H9 (cell line): ENCODE results near the gene S1PR5. TPM values are rescaled to one million over a fixed set of nuclear protein-coding genes. Genes with fewer than 3 reads are reported as not detected.

Experiments
- DNase-seq: peaks from one replicate; pipeline ENCODE4 v3.0.0-alpha.2; 2017
- H2AFZ ChIP-seq: one replicate; pipeline ENCODE4 v1.6.1; 2013; ENCODE audit warnings: mild to moderate bottlenecking, low read length, control low read depth, moderate library complexity
- H2AK5ac ChIP-seq: 2 replicates; pipeline ENCODE4 v1.6.1; 2013; ENCODE audit warnings: low read length, control low read depth, mixed read lengths; ENCODE audit not compliant: insufficient read length
- H2BK120ac ChIP-seq: one replicate; pipeline ENCODE4 v1.6.1; 2013; ENCODE audit warnings: low read depth, mild to moderate bottlenecking, low read length, control low read depth, inconsistent platforms; ENCODE audit not compliant: poor library complexity, severe bottlenecking
- H2BK12ac ChIP-seq: 2 replicates; pipeline ENCODE4 v1.6.1; 2013; ENCODE audit warnings: low read length, control low read depth, mixed read lengths, low read depth; ENCODE audit not compliant: insufficient read length
- H2BK15ac ChIP-seq: 2 replicates; pipeline ENCODE4 v1.6.1; 2013; ENCODE audit warnings: low read depth, low read length, control low read depth
- H2BK20ac ChIP-seq: one replicate; pipeline ENCODE4 v1.6.1; 2013; ENCODE audit warnings: low read depth, mild to moderate bottlenecking, low read length, control low read depth, inconsistent platforms; ENCODE audit not compliant: poor library complexity, severe bottlenecking
- H2BK5ac ChIP-seq: 2 replicates; pipeline ENCODE4 v1.6.1; 2013; ENCODE audit warnings: low read length, control low read depth, mixed read lengths; ENCODE audit not compliant: insufficient read length
- H3K14ac ChIP-seq: 2 replicates; pipeline ENCODE4 v1.6.1; 2013; ENCODE audit warnings: low read length, control low read depth; ENCODE audit not compliant: insufficient read depth
- H3K18ac ChIP-seq: 2 replicates; pipeline ENCODE4 v1.6.1; 2013; ENCODE audit warnings: low read depth, mild to moderate bottlenecking, mixed read lengths, low read length, control low read depth; ENCODE audit not compliant: insufficient read length
- H3K23ac ChIP-seq: 2 replicates; pipeline ENCODE4 v1.6.1; 2013; ENCODE audit warnings: low read length, control low read depth, mixed read lengths, low read depth; ENCODE audit not compliant: insufficient read length
- H3K23me2 ChIP-seq: 2 replicates; pipeline ENCODE4 v1.6.1; 2013; ENCODE audit warnings: low read depth, mild to moderate bottlenecking, mixed read lengths, low read length, control low read depth; ENCODE audit not compliant: insufficient read length, poor library complexity, severe bottlenecking
- H3K27ac ChIP-seq: 2 replicates; pipeline ENCODE4 v1.5.1; 2013; ENCODE audit warnings: low read length, control low read depth, mixed read lengths, low read depth; ENCODE audit not compliant: insufficient read length
- H3K27me3 ChIP-seq: 2 replicates; pipeline ENCODE4 v1.6.1; 2013; ENCODE audit warnings: low read length, control low read depth, inconsistent platforms; ENCODE audit not compliant: insufficient read depth
- H3K4ac ChIP-seq: 2 replicates; pipeline ENCODE4 v1.6.1; 2013; ENCODE audit warnings: low read depth, mild to moderate bottlenecking, control low read depth, inconsistent platforms, low read length, moderate library complexity
- H3K4me1 ChIP-seq: 2 replicates; pipeline ENCODE4 v1.6.1; 2013; ENCODE audit warnings: low read length, control low read depth, inconsistent platforms; ENCODE audit not compliant: insufficient read depth
- H3K4me2 ChIP-seq: 2 replicates; pipeline ENCODE4 v1.6.1; 2013; ENCODE audit warnings: low read length, control low read depth, mixed read lengths; ENCODE audit not compliant: insufficient read length, insufficient read depth
- H3K56ac ChIP-seq: 2 replicates; pipeline ENCODE4 v1.6.1; 2013; ENCODE audit warnings: low read depth, mild to moderate bottlenecking, mixed read lengths, low read length, control low read depth; ENCODE audit not compliant: insufficient read length
- H3K79me1 ChIP-seq: 2 replicates; pipeline ENCODE4 v1.6.1; 2013; ENCODE audit warnings: low read depth, mild to moderate bottlenecking, moderate library complexity, low read length, control low read depth, inconsistent platforms; ENCODE audit not compliant: insufficient read depth, poor library complexity, severe bottlenecking
- H3K79me2 ChIP-seq: 2 replicates; pipeline ENCODE4 v1.6.1; 2013; ENCODE audit warnings: low read length, control low read depth, inconsistent platforms; ENCODE audit not compliant: insufficient read depth
- H3K9ac ChIP-seq: 2 replicates; pipeline ENCODE4 v1.6.1; 2013; ENCODE audit warnings: low read length, control low read depth, mixed read lengths; ENCODE audit not compliant: insufficient read length; ENCODE audit errors: extremely low read depth
- H3K9me3 ChIP-seq: one replicate; pipeline ENCODE4 v1.6.1; 2013; ENCODE audit warnings: low read depth, low read length, inconsistent platforms; ENCODE audit not compliant: control insufficient read depth
- H3T11ph ChIP-seq: one replicate; pipeline ENCODE4 v1.6.1; 2013; ENCODE audit warnings: mild to moderate bottlenecking, low read length, control low read depth, inconsistent platforms
- H4K20me1 ChIP-seq: one replicate; pipeline ENCODE4 v1.6.1; 2013; ENCODE audit not compliant: control insufficient read depth, insufficient read length, insufficient read depth
- H4K5ac ChIP-seq: 2 replicates; pipeline ENCODE4 v1.6.1; 2013; ENCODE audit warnings: low read depth, mild to moderate bottlenecking, mixed read lengths, low read length, control low read depth; ENCODE audit not compliant: insufficient read length
- H4K8ac ChIP-seq: replicated peaks from 2 replicates; pipeline ENCODE4 v1.6.1; 2013; ENCODE audit warnings: low read length, control low read depth, mixed read lengths, low read depth; ENCODE audit not compliant: insufficient read length
- H4K91ac ChIP-seq: 2 replicates; pipeline ENCODE4 v1.6.1; 2013; ENCODE audit warnings: low read depth, mild to moderate bottlenecking, moderate library complexity, mixed read lengths, low read length, control low read depth; ENCODE audit not compliant: insufficient read length
- H3K27ac Mint-ChIP-seq, 3 experiments: 2 replicates in 2 of 3; 3 replicates in 1 of 3; pipeline ENCODE4 v1.8.0; 2020 to 2021; ENCODE audit warnings: mixed read lengths in 3 of 3, mild to moderate bottlenecking in 1 of 3, moderate library complexity in 1 of 3
- H3K27me3 Mint-ChIP-seq: 2 replicates; pipeline ENCODE4 v1.8.0; 2021; ENCODE audit warnings: low read depth, mild to moderate bottlenecking, moderate library complexity, mixed read lengths
- H3K36me3 Mint-ChIP-seq, 3 experiments: 2 replicates in 2 of 3; 3 replicates in 1 of 3; pipeline ENCODE4 v1.8.0; 2020 to 2021; ENCODE audit warnings: low read depth in 3 of 3, mixed read lengths in 3 of 3; ENCODE audit not compliant: insufficient read depth in 1 of 3
- H3K4me1 Mint-ChIP-seq, 2 experiments: 2 replicates each; pipeline ENCODE4 v1.8.0; 2020; ENCODE audit warnings: mixed read lengths in 2 of 2
- H3K4me3 Mint-ChIP-seq, 2 experiments: 2 replicates in 1 of 2; 3 replicates in 1 of 2; pipeline ENCODE4 v1.8.0; 2020 to 2021; ENCODE audit warnings: mild to moderate bottlenecking in 2 of 2, mixed read lengths in 2 of 2, moderate library complexity in 1 of 2
- H3K9me3 Mint-ChIP-seq, 2 experiments: 2 replicates in 1 of 2; 3 replicates in 1 of 2; pipeline ENCODE4 v1.8.0; 2020; ENCODE audit warnings: mild to moderate bottlenecking in 2 of 2, mixed read lengths in 2 of 2, moderate library complexity in 1 of 2
- CTCF ChIP-seq: fragments of 200-600 bp; sonication (generic); conservative IDR thresholded peaks from 3 replicates; pipeline ENCODE4 v1.8.0; 2021; ENCODE audit warnings: antibody characterized with exemption, mild to moderate bottlenecking
- WGBS: extraction: QIAGEN DNeasy Blood & Tissue Kit; methylation state at CpG from one replicate; pipeline ENCODE4 v1.1.7; 2013; ENCODE audit warnings: missing lambda C conversion rate, low lambda C conversion rate, mixed read lengths; ENCODE audit not compliant: insufficient read length; ENCODE audit errors: extremely low coverage; 5-methylcytosine and 5-hydroxymethylcytosine counted together
- total RNA-seq: library from RNA; stranded (reverse); gene quantifications from 2 replicates; pipeline ENCODE4 v1.2.1, GENCODE V29; 2021

Gene S1PR5
- total RNA-seq, 1 experiment from 2014 or later: 8.1 TPM

- Histone ChIP-seq H3K79me2 (no peaks in the 10 kb centered on the region), H2BK20ac (no peak overlapping the region), H3K18ac (no peak overlapping the region), H2BK12ac (no peak overlapping the region), H3K9me3 (no peaks in the 10 kb centered on the region), H3K79me1 (no peaks in the 10 kb centered on the region), H3K4me2 (no peak overlapping the region), H3K4ac (no peak overlapping the region), H3K56ac (no peak overlapping the region), H4K91ac (no peak overlapping the region), H4K8ac (no peak overlapping the region), H3K14ac (no peak overlapping the region), H4K20me1 (no peaks in the 10 kb centered on the region), H2BK120ac (no peak overlapping the region), H4K5ac (no peak overlapping the region), H3K23ac (no peak overlapping the region), H3K27me3 (no peaks in the 10 kb centered on the region), H2AK5ac (no peak overlapping the region), H2BK15ac (no peak overlapping the region), H2BK5ac (no peak overlapping the region), H3K23me2 (no peaks in the 10 kb centered on the region), H3K4me1 (no peaks in the 10 kb centered on the region), H3K9ac (no peak overlapping the region), H3T11ph (no peak overlapping the region), H2AFZ (no peak overlapping the region), H3K27ac (no peak overlapping the region)
- no peak overlapping the region for H3K4me3 Mint-ChIP-seq
- H3K36me3 Mint-ChIP-seq: peaks cover 34 to 77% (median 69%) of the 10 kb centered on the region in 3 experiments; a peak in 6 of 7 replicates
- H3K27me3 Mint-ChIP-seq: no peaks in the 10 kb centered on the region
- TF ChIP-seq CTCF: no peak
- no CpG with 5 or more reads among the region's 6 CpGs for whole genome bisulfite sequencing
- no peaks in the 10 kb centered on the region for H3K9me3 Mint-ChIP-seq
- peak overlapping the region in 1 of 3 experiments; percentile 80; a peak in 1 of 7 replicates for H3K27ac Mint-ChIP-seq
- DNase-seq: no peak
- H3K4me1 Mint-ChIP-seq: no peaks in the 10 kb centered on the region
These were observed 33.1 kb upstream of the S1PR5 start for GRCh38 chr19:10550336-10550735.
